Measurements from ENCODE around the gene HPS4.

DNA sequence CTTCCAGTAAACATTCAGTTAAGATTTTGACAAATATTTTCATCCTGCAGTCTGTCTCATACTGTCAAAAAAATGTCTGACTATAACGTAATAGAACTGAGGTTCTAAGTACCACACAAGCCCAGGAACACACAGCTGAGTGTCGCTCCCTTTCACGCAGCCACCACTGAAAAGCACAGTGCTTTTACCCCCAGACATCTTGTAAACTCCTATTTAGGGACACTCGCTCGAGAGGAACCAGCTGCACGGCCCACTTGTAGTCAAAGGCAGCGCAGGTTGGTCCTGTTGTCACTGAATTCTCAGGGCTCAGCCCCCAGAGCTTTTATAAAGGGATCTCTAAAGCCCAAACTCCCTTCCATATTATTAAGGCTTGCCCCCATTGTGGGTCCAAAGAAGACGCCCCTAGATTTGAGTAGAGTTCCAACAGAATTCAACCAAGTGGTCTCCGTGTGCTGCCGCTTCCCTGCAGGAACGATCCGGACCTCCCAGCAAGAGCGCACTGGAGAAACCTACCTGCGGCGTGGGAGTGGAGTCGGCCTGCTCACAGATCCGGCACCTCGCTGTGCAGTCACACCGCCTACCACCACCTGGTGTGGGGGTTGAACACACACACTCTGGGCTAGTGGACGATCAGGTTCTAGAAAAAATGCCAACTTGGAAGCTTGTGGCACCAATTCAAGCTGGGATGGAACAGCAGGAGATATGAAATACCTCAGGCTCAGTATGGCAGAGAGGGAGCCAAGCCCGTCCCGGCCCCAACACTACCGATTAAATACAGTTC is 31.2 kb downstream of the HPS4 start:
- TF ChIP-seq, protein P1, sequence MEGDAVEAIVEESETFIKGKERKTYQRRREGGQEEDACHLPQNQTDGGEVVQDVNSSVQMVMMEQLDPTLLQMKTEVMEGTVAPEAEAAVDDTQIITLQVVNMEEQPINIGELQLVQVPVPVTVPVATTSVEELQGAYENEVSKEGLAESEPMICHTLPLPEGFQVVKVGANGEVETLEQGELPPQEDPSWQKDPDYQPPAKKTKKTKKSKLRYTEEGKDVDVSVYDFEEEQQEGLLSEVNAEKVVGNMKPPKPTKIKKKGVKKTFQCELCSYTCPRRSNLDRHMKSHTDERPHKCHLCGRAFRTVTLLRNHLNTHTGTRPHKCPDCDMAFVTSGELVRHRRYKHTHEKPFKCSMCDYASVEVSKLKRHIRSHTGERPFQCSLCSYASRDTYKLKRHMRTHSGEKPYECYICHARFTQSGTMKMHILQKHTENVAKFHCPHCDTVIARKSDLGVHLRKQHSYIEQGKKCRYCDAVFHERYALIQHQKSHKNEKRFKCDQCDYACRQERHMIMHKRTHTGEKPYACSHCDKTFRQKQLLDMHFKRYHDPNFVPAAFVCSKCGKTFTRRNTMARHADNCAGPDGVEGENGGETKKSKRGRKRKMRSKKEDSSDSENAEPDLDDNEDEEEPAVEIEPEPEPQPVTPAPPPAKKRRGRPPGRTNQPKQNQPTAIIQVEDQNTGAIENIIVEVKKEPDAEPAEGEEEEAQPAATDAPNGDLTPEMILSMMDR (conservative IDR thresholded peaks at IDR 0.05; ENCODE audit: low read length): no peak
- no peak for TF ChIP-seq EZH2phosphoT487 (IDR thresholded peaks at IDR 0.05; ENCODE audit: borderline replicate concordance)
